Measurements from ENCODE around the gene SLC26A8.

DNA sequence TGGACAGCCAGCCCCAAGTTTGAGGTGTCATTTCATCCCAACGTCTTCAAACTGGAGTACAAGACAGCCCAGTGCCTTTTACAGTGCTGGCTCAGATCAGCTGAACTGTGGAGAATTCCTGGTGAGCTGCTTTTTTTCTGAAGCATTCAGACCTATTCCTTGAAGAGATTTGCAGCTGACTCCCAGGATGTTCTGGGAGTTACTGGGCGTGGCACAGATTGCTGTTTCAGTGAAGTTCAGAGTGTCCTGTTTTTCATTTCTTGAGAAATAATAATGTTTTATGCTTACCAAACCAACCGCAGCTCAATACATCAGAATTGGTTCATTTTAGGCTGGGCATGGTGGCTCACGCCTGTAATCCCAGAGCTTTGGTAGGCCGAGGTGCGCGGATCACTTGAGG is 70.1 kb downstream of the SLC26A8 start:
- TF ChIP-seq POLR2A (IDR thresholded peaks at IDR 0.05): peak in 1 of 2 donors; percentile 13
- TF ChIP-seq, protein P1, sequence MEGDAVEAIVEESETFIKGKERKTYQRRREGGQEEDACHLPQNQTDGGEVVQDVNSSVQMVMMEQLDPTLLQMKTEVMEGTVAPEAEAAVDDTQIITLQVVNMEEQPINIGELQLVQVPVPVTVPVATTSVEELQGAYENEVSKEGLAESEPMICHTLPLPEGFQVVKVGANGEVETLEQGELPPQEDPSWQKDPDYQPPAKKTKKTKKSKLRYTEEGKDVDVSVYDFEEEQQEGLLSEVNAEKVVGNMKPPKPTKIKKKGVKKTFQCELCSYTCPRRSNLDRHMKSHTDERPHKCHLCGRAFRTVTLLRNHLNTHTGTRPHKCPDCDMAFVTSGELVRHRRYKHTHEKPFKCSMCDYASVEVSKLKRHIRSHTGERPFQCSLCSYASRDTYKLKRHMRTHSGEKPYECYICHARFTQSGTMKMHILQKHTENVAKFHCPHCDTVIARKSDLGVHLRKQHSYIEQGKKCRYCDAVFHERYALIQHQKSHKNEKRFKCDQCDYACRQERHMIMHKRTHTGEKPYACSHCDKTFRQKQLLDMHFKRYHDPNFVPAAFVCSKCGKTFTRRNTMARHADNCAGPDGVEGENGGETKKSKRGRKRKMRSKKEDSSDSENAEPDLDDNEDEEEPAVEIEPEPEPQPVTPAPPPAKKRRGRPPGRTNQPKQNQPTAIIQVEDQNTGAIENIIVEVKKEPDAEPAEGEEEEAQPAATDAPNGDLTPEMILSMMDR (IDR thresholded peaks at IDR 0.05): no peak

Measured in tibial nerve (tissue), 3 donors.